Effector CD8-positive, alpha-beta T cell (primary cell): Measurements from ENCODE around the gene SRRT.
"Not testable (repeated sequence)": the region's sequence is repeated elsewhere in the genome, so short reads cannot be mapped to it uniquely, and the experiment has no call there.

Source experiments
- DNase-seq: peaks from one replicate; lab custom pipeline; 2025; lab: John Stamatoyannopoulos, UW
- total RNA-seq, 4 experiments: gene quantifications; one replicate each; lab custom pipeline; 2026; lab: John Stamatoyannopoulos, UW

Gene SRRT
- total RNA-seq = 149 to 227 (median 192) reads per million in 4 experiments

GRCh38 chr7:100874577-100875355 lies at the start of gene SRRT:
Gene SRRT (plus strand): TSS chr7:100875103. CDS start chr7:100875591, 488 bp downstream.
- DNase-seq = peak; percentile 98

GRCh38 chr7:100825215-100825671 lies 49.7 kb upstream of the SRRT start:
- DNase-seq = no peak

GRCh38 chr7:100825751-100826513 lies 49.0 kb upstream of the SRRT start:
- DNase-seq = no peak

- DNase-seq = no peak
Observed at GRCh38 chr7:100826514-100827329, 48.2 kb upstream of the SRRT start.

GRCh38 chr7:100827330-100828226 lies 47.3 kb upstream of the SRRT start, which contains the start of gene EPHB4:
Gene EPHB4 (minus strand): TSS chr7:100827523. CDS start chr7:100827030, 493 bp downstream.
- DNase-seq = no peak

GRCh38 chr7:100829150-100829716 lies 45.7 kb upstream of the SRRT start:
- no peak for DNase-seq

GRCh38 chr7:100830396-100830795 lies 44.5 kb upstream of the SRRT start:
- DNase-seq = no peak

- DNase-seq = no peak
Observed at GRCh38 chr7:100832281-100832633, 42.6 kb upstream of the SRRT start.

- DNase-seq = no peak
Observed at GRCh38 chr7:100835903-100836811, 38.7 kb upstream of the SRRT start.

GRCh38 chr7:100836812-100837098 lies 38.1 kb upstream of the SRRT start:
- DNase-seq = no peak

- peak; percentile 54 for DNase-seq
Observed at GRCh38 chr7:100837099-100837836, 37.6 kb upstream of the SRRT start.

GRCh38 chr7:100839361-100839760 lies 35.5 kb upstream of the SRRT start:
- no peak for DNase-seq

- no peak for DNase-seq
Observed at GRCh38 chr7:100840470-100841100, 34.3 kb upstream of the SRRT start.

- no peak for DNase-seq
Observed at GRCh38 chr7:100847360-100847759, 27.5 kb upstream of the SRRT start.

- peak; percentile 78 for DNase-seq
Observed at GRCh38 chr7:100852048-100852872, 22.6 kb upstream of the SRRT start, which contains the start of gene SLC12A9. Gene SLC12A9 (plus strand): TSS chr7:100852713. CDS start chr7:100854198, 1,485 bp downstream.

- no peak for DNase-seq
Observed at GRCh38 chr7:100854146-100854895, 20.6 kb upstream of the SRRT start.

- not testable (repeated sequence) for DNase-seq
Observed at GRCh38 chr7:100854899-100855298, 20.0 kb upstream of the SRRT start.
